Measurements from ENCODE around the gene PMIS2.

The PMIS2 gene

DNA sequence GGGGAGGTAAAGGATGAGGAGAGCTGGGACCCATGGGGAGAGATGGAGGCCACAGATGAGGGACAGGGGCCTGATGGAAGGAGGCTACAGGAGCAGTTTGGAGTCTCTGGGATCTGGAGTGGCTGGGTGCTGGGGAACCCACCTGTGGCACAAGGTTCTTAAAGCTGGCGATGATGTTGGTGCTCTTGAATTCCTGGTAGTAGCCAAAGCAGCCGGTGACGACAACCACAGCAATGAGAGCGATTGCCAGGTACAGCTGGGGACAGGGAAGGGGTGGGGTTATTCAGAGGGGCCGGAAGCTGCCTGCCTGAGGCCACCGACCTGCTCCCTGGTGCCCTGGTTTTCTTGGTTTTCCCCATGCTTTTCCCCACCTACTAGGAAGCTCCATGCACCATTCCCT is 25.3 kb upstream of the PMIS2 start:
- no peaks in the 10 kb centered on the region for H3K36me3 Mint-ChIP-seq (ENCODE audit: low read depth)
- H3K9me3 Mint-ChIP-seq = no peaks in the 10 kb centered on the region
- H3K27ac Mint-ChIP-seq = no peak overlapping the region
- no peak overlapping the region for H3K4me3 Mint-ChIP-seq
- DNase-seq = peak; percentile 15
- H3K27me3 Mint-ChIP-seq = peaks cover 73% of the 10 kb centered on the region
- H3K4me1 Mint-ChIP-seq (ENCODE audit: low read depth) = peaks cover 10% of the 10 kb centered on the region

DNA sequence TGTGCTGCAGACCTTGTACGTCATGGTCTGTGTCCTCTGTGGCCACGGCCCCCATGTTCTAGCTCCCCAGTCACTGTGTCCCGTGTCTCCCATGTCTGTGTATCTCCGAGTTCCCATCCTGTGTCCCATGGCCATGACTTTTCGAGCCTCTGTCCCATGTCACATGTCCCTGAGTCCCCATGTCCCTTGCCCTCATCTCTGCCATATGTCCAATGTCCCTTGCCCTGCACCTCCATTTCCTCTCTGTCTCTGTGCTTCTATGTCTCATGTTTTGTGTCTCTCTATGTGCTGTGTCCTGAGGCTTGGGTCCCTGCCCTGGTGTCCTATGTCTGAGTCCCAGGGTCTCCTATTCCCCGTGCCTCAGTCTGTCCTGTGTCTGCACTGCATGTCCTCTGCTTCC is 24.5 kb upstream of the PMIS2 start:
- no peaks in the 10 kb centered on the region for H3K9me3 Mint-ChIP-seq
- DNase-seq = peak; percentile 8
- H3K27me3 Mint-ChIP-seq = peaks cover 73% of the 10 kb centered on the region
- H3K4me3 Mint-ChIP-seq = no peak overlapping the region
- no peaks in the 10 kb centered on the region for H3K36me3 Mint-ChIP-seq (ENCODE audit: low read depth)
- H3K27ac Mint-ChIP-seq = no peak overlapping the region
- H3K4me1 Mint-ChIP-seq (ENCODE audit: low read depth) = peaks cover 10% of the 10 kb centered on the region

- H3K27me3 Mint-ChIP-seq = peaks cover 77% of the 10 kb centered on the region
- H3K4me1 Mint-ChIP-seq (ENCODE audit: low read depth) = peaks cover 8% of the 10 kb centered on the region
- no peaks in the 10 kb centered on the region for H3K36me3 Mint-ChIP-seq (ENCODE audit: low read depth)
- no peak overlapping the region for H3K27ac Mint-ChIP-seq
- H3K9me3 Mint-ChIP-seq = no peaks in the 10 kb centered on the region
- DNase-seq = no peak
- H3K4me3 Mint-ChIP-seq = no peak overlapping the region
Measured at GRCh38 chr19:35562336-35562735, 23.6 kb upstream of the PMIS2 start.

DNA sequence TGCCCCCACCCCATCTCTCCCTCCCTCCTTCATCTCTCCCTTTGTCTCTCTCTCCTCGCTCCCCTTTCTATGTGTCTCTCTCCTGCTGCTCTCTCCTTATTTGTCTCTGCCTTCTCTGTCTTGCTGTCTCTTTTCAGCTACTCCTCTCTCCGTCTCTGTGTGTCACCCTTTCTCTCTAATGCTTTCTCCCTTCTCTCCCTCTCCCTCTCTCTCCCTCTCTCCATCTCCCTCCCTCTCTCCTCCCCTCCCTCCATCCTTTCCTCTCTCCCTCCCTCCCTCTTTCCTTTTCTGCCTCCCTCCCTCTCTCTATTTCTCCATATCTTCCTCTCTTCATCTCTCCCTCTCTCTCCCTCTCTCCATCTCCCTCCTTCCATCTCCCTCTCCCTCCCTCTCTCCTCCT is 23.2 kb upstream of the PMIS2 start:
- DNase-seq = no peak
- no peak overlapping the region for H3K4me3 Mint-ChIP-seq
- peaks cover 7% of the 10 kb centered on the region for H3K4me1 Mint-ChIP-seq (ENCODE audit: low read depth)
- H3K27me3 Mint-ChIP-seq = peaks cover 75% of the 10 kb centered on the region
- no peaks in the 10 kb centered on the region for H3K9me3 Mint-ChIP-seq
- no peak overlapping the region for H3K27ac Mint-ChIP-seq
- H3K36me3 Mint-ChIP-seq (ENCODE audit: low read depth) = no peaks in the 10 kb centered on the region

DNA sequence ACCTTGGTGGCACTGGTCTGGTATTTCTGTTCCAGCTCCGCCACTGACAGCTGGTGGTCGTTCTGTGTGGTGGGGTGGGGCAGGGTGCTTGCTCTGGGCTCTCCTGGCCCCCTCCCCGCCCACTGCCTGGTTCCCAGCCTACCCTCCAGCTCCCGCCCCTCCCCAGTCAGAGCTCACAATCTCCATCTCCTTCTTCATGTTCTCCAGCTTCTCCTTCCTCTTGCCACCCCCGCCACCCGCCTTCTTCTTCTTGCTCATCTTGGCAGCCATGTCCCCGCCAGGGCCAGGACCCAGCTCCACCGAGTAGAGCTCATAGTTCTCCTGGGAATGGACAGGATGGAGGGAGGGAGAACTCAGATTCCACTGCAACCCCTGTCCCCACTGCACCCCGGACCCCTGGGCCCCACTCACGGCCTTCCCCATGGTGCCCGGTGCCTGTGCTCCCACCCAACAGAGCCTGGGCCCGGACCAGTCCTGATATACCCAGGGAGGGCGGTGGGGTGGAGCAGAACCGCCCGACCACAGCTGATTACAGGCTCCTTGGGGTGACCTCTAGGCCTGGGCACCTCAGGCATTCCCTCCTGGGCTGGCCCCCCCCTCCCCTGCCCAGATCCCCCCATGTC is 22.7 kb upstream of the PMIS2 start, which contains the start of gene ATP4A:
TSS of gene ATP4A (minus strand) at position 452 of the 623 bp plus-strand sequence. CDS start at position 423, 29 bp downstream.
- H3K27me3 Mint-ChIP-seq = peaks cover 73% of the 10 kb centered on the region
- no peak within 1 kb of the TSS for H3K27ac Mint-ChIP-seq
- no peak within 1 kb of the TSS for H3K4me3 Mint-ChIP-seq
- peaks cover 5% of the 10 kb centered on the region for H3K4me1 Mint-ChIP-seq (ENCODE audit: low read depth)
- no peaks in the 10 kb centered on the region for H3K36me3 Mint-ChIP-seq (ENCODE audit: low read depth)
- no peak for DNase-seq
- no peaks in the 10 kb centered on the region for H3K9me3 Mint-ChIP-seq

GRCh38 chr19:35565016-35565856 is 20.7 kb upstream of the PMIS2 start:
- no peak overlapping the region for H3K4me3 Mint-ChIP-seq
- peaks cover 66% of the 10 kb centered on the region for H3K27me3 Mint-ChIP-seq
- H3K4me1 Mint-ChIP-seq (ENCODE audit: low read depth) = no peaks in the 10 kb centered on the region
- no peak overlapping the region for H3K27ac Mint-ChIP-seq
- no peak for DNase-seq
- H3K36me3 Mint-ChIP-seq (ENCODE audit: low read depth) = no peaks in the 10 kb centered on the region
- no peaks in the 10 kb centered on the region for H3K9me3 Mint-ChIP-seq

DNA sequence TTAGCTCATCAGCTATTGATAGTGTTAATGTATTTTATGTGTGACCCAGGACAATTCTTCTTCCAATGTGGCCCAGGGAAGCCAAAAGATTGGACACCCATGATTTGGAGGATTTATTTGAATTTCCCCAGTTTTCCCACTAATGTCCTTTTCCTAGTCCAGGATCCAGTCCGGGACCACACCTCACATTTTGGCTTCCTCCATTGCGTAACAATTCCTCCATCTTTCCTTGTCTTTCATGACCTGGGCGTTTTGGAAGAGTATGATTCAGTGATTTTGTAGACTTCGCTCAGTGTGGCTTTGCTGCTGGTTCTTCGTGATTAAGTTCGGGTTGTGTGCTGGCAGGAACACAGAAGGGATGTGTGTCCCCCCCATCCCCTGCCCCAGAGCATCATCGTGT is 19.2 kb upstream of the PMIS2 start:
- DNase-seq = no peak
- H3K27me3 Mint-ChIP-seq = peaks cover 61% of the 10 kb centered on the region
- H3K9me3 Mint-ChIP-seq = no peaks in the 10 kb centered on the region
- H3K36me3 Mint-ChIP-seq (ENCODE audit: low read depth) = no peaks in the 10 kb centered on the region
- H3K4me1 Mint-ChIP-seq (ENCODE audit: low read depth) = peaks cover 2% of the 10 kb centered on the region
- H3K27ac Mint-ChIP-seq = no peak overlapping the region
- H3K4me3 Mint-ChIP-seq = no peak overlapping the region

- Mint-ChIP-seq H3K9me3 (peaks cover 2% of the 10 kb centered on the region), H3K4me3 (no peak overlapping the region), H3K27me3 (peaks cover 41% of the 10 kb centered on the region), H3K27ac (no peak overlapping the region), H3K36me3 (ENCODE audit: low read depth) (no peaks in the 10 kb centered on the region), H3K4me1 (ENCODE audit: low read depth) (peaks cover 2% of the 10 kb centered on the region)
- DNase-seq = no peak
Measured at GRCh38 chr19:35569281-35569781, 16.6 kb upstream of the PMIS2 start.

DNA sequence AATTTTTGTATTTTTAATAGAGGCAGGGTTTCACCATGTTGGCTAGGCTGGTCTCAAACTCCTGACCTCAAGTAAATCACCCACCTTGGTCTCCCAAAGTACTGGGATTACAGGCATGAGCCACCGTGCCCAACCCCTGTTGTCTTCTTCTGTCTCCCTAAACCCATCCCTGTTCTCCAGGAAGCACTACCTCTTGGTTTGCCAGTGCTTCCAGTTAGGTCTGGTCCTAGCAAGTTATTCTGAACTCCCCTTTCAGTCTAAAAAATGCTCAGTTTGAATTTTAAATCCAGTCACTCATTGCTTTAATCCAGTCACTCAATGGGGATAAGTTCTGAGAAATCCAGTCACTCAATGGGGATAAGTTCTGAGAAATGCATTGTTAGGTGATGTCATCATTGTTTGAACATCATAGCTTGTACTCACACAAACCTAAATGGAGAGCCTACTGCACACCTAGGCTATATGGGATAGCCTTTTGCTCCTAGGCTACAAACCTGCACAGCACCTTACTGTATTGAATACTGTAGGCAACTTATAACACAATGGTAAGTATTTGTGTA is 14.5 kb upstream of the PMIS2 start:
- no peak overlapping the region for H3K27ac Mint-ChIP-seq

GRCh38 chr19:35577918-35578317 is 8.1 kb upstream of the PMIS2 start:
- H3K27ac Mint-ChIP-seq = no peak overlapping the region
- H3K9me3 Mint-ChIP-seq = peaks cover 30% of the 10 kb centered on the region
- no peaks in the 10 kb centered on the region for H3K36me3 Mint-ChIP-seq (ENCODE audit: low read depth)
- H3K27me3 Mint-ChIP-seq = peaks cover 26% of the 10 kb centered on the region
- no peak overlapping the region for H3K4me3 Mint-ChIP-seq
- DNase-seq = no peak
- H3K4me1 Mint-ChIP-seq (ENCODE audit: low read depth) = no peaks in the 10 kb centered on the region

More for the DNA sequence above, 14.5 kb upstream of the PMIS2 start:
- H3K4me1 Mint-ChIP-seq (ENCODE audit: low read depth) = peaks cover 2% of the 10 kb centered on the region
- no peak for DNase-seq
- H3K27me3 Mint-ChIP-seq = peaks cover 28% of the 10 kb centered on the region
- no peak overlapping the region for H3K4me3 Mint-ChIP-seq
- H3K9me3 Mint-ChIP-seq = peaks cover 19% of the 10 kb centered on the region
- no peaks in the 10 kb centered on the region for H3K36me3 Mint-ChIP-seq (ENCODE audit: low read depth)

DNA sequence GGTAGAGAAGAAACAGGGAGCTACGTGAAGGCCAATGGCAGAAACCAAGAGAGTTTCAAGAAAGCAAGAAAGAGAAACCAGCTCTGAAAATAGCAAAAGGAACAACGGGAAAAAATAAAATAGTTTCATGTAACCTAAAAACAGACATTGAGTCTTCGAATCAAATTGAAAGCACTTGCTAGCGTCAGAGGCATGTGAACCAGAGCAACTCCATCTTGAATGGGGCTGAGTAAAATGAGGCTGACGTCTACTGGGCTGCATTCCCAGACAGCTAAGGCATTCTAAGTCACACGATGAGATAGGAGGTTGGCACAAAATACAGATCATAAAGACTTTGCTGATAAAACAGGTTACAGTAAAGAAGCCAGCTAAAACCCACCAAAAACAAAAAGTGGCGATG is 7.3 kb upstream of the PMIS2 start:
- Mint-ChIP-seq H3K4me1 (ENCODE audit: low read depth) (no peaks in the 10 kb centered on the region), H3K4me3 (no peak overlapping the region), H3K27me3 (peaks cover 30% of the 10 kb centered on the region), H3K27ac (no peak overlapping the region), H3K36me3 (ENCODE audit: low read depth) (no peaks in the 10 kb centered on the region), H3K9me3 (peaks cover 28% of the 10 kb centered on the region)
- DNase-seq = no peak

DNA sequence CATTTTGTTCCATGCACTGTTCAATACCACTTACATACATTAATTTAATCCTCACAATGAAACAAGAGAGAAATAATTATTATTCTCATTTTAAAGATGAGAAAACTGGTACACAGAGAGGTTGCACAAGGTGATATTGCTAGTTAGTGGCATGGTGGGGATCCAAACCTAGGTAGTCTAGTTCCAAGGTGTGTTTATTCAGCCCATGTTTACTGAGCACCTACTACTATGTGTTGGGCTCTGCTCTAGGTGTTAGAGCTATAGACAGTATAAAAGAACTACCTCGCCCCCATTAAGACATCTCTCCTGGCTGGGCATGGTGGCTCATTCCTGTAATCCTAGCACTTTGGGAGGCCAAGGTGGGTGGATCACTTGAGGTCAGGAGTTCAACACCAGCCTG is 3.2 kb upstream of the PMIS2 start:
- peaks cover 1% of the 10 kb centered on the region for H3K9me3 Mint-ChIP-seq
- no peaks in the 10 kb centered on the region for H3K36me3 Mint-ChIP-seq (ENCODE audit: low read depth)
- H3K4me1 Mint-ChIP-seq (ENCODE audit: low read depth) = no peaks in the 10 kb centered on the region
- no peak overlapping the region for H3K4me3 Mint-ChIP-seq
- DNase-seq = no peak
- peaks cover 41% of the 10 kb centered on the region for H3K27me3 Mint-ChIP-seq
- no peak overlapping the region for H3K27ac Mint-ChIP-seq

GRCh38 chr19:35587321-35587720 is 1.3 kb downstream of the PMIS2 start:
- H3K36me3 Mint-ChIP-seq (ENCODE audit: low read depth) = no peaks in the 10 kb centered on the region
- DNase-seq = no peak
- no peaks in the 10 kb centered on the region for H3K4me1 Mint-ChIP-seq (ENCODE audit: low read depth)
- no peaks in the 10 kb centered on the region for H3K9me3 Mint-ChIP-seq
- no peak overlapping the region for H3K27ac Mint-ChIP-seq
- H3K4me3 Mint-ChIP-seq = no peak overlapping the region
- H3K27me3 Mint-ChIP-seq = peaks cover 29% of the 10 kb centered on the region

GRCh38 chr19:35590875-35591274 is 4.9 kb downstream of the PMIS2 start:
- DNase-seq = no peak
- no peak overlapping the region for H3K4me3 Mint-ChIP-seq
- H3K4me1 Mint-ChIP-seq (ENCODE audit: low read depth) = no peaks in the 10 kb centered on the region

GRCh38 chr19:35592226-35592625 is 6.3 kb downstream of the PMIS2 start:
- Mint-ChIP-seq H3K36me3 (ENCODE audit: low read depth) (no peaks in the 10 kb centered on the region), H3K27me3 (peaks cover 5% of the 10 kb centered on the region), H3K9me3 (no peaks in the 10 kb centered on the region), H3K4me1 (ENCODE audit: low read depth) (peaks cover 3% of the 10 kb centered on the region), H3K27ac (no peak overlapping the region), H3K4me3 (no peak overlapping the region)
- peak; percentile 40 for DNase-seq

More at GRCh38 chr19:35590875-35591274, 4.9 kb downstream of the PMIS2 start:
- H3K9me3 Mint-ChIP-seq = no peaks in the 10 kb centered on the region
- H3K27me3 Mint-ChIP-seq = peaks cover 10% of the 10 kb centered on the region
- no peak overlapping the region for H3K27ac Mint-ChIP-seq
- no peaks in the 10 kb centered on the region for H3K36me3 Mint-ChIP-seq (ENCODE audit: low read depth)

All from activated T-cell treated with anti-CD3 and anti-CD28 coated beads, Interleukin-2, amount 50 U/mL, for 24 hours (primary cell).